Lower leg skin (tissue), 4 donors: ENCODE data around the gene IFI30. TPM values are rescaled to one million over a fixed set of nuclear protein-coding genes. Genes with fewer than 3 reads are reported as not detected.
A peak's percentile ranks its signal among the peaks of the same experiment; 100 is the strongest.

Experiments used
- DNase-seq, 2 donors: peaks; one replicate each; pipeline ENCODE4 v3.0.0-alpha.2; 2019; ENCODE audit warnings: low spot score in 2 of 2
- H3K4me3 ChIP-seq: fragments of 200-600 bp; sonication (generic); 2 replicates; pipeline ENCODE4 v1.5.1; 2017; ENCODE audit warnings: mild to moderate bottlenecking, low read depth; ENCODE audit not compliant: poor library complexity, severe bottlenecking
- POLR2A ChIP-seq, 2 donors: fragments of 450-650 bp; IDR thresholded peaks; one replicate each; pipeline ENCODE4 v1.6.1; 2016 to 2017; ENCODE audit warnings: antibody characterized with exemption in 2 of 2, mild to moderate bottlenecking in 1 of 2, moderate library complexity in 1 of 2
- WGBS, 2 donors: methylation state at CpG; one replicate each; pipeline ENCODE4 v1.1.5; 2018; 5-methylcytosine and 5-hydroxymethylcytosine counted together
- intact Hi-C: fragments of 100-400 bp; cut with DNase I; formaldehyde crosslinking; loops from one replicate; pipeline ENCODE4 v1.15.0; 2023; ENCODE audit warnings: low total_unique reads
- total RNA-seq, 4 donors: library from RNA; depleted of rRNA; stranded (reverse); fragments of >200 nt; gene quantifications; one replicate each; pipeline ENCODE4 v1.1.0, GENCODE V29; 2016
- TF ChIP-seq, protein P1 (sequence below), 3 donors: fragments of 450-650 bp; IDR thresholded peaks; one replicate each; pipeline ENCODE4 v1.5.1; 2016; ENCODE audit warnings: antibody characterized with exemption in 3 of 3, mild to moderate bottlenecking in 3 of 3, moderate library complexity in 2 of 3

Gene IFI30
- total RNA-seq, 4 donors from 2014 or later: 39.1 to 214 (median 98.3) TPM

DNA sequence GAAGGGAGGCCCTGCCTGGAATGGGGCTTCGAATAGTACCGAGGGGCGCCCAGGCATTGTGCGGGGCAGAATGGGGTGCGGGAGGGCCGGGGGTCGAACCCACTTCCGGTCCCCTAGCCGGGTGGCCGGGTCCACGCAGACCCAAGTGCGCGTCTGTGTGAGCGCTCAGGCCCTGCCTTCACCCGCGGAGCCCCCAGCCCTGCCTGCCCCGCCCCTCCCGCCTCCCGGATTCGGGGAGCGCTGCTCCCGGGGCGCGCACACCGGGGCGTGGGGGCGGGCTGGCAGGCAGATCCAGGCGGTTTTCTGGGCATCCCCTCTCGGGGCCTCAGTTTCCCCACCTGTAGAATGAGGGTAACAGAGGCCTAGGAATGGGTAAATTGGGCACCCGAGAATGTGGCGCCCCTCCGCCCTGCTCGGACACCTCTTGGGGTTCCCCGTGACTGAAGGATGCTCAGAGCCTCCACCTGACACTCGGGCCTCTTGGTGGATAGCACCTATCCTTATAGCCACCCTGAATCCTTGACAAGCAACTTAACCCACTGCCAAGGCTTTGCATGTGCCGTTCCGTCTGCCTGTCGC, 20.0 kb upstream of the IFI30 start:
- H3K4me3 ChIP-seq: peak overlapping the region; percentile 76
- no peak for DNase-seq
- intact Hi-C loops: no loop called here
- 1% methylated on average over 20 to 23 of the region's 38 CpGs for WGBS, 2 donors
- TF ChIP-seq, protein P1, sequence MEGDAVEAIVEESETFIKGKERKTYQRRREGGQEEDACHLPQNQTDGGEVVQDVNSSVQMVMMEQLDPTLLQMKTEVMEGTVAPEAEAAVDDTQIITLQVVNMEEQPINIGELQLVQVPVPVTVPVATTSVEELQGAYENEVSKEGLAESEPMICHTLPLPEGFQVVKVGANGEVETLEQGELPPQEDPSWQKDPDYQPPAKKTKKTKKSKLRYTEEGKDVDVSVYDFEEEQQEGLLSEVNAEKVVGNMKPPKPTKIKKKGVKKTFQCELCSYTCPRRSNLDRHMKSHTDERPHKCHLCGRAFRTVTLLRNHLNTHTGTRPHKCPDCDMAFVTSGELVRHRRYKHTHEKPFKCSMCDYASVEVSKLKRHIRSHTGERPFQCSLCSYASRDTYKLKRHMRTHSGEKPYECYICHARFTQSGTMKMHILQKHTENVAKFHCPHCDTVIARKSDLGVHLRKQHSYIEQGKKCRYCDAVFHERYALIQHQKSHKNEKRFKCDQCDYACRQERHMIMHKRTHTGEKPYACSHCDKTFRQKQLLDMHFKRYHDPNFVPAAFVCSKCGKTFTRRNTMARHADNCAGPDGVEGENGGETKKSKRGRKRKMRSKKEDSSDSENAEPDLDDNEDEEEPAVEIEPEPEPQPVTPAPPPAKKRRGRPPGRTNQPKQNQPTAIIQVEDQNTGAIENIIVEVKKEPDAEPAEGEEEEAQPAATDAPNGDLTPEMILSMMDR (IDR thresholded peaks at IDR 0.05): no peak
- no peak for TF ChIP-seq POLR2A (IDR thresholded peaks at IDR 0.05)

DNA sequence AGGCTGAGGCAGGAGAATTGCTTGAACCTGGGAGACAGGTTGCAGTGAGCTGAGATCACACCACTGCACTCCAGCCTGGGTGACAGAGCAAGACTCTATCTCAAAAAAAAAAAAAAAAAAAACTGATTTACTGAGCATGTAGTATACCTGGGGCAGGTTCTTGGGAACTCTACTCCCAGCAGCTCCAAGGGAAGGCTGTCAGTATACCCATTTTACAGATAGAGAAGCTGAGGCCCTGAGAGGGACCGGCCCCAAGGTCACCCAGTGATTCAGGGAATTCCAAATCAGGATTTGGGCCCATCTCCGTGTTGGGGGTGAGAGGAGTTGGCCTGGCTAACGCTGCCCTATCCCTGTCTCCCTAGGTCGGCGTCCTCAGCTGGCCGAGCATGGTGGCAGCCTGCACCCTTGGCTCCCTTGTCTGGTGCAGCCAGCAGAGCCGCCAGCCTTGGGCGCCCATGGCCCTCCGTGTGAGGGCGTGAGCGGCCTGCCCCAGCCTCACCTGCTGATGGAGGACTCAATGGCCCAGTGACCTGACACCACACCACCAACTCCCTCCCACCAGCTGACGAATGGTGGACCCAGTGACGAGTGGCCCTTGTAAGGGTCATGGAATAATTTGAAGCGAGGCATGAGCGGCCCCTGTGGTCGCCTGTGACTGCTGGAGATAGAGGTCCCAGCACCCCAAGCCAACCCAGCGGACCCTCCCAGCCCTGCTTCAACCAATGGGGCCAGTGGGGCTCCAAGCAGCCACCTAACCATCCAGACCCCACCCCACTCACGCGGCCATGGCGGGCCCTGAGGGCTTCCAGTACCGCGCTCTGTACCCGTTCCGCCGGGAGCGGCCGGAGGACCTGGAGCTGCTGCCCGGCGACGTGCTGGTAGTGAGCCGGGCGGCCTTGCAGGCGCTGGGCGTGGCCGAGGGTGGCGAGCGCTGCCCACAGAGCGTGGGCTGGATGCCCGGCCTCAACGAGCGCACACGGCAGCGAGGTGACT, 18.2 kb upstream of the IFI30 start:
- 80 to 90% methylated on average over 25 to 29 of the region's 43 CpGs for WGBS, 2 donors
- DNase-seq: no peak
- intact Hi-C loops: no loop called here
- TF ChIP-seq, protein P1 (IDR thresholded peaks at IDR 0.05): no peak
- TF ChIP-seq POLR2A (IDR thresholded peaks at IDR 0.05): no peak
- no peak overlapping the region for H3K4me3 ChIP-seq

DNA sequence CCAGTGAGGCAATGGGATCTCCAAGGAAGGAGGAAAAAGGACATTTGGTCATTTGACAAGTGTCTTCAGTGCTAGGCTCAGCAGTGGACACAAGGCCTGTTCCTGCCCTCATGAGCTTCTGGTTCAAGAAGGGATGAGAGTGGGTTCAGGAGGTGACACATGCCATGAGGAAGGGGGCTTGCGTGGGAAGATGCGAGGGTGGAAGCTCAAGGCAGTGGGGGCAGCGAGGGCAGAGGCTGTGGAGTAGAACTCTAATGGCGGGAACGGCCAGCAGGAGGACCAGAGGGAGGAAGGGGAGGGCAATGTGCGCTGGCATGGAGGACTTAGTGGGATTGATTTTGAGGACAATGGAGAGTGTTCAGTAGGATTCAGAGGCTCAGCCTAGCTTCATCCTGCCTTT, 17.3 kb upstream of the IFI30 start:
- TF ChIP-seq, protein P1 (IDR thresholded peaks at IDR 0.05): no peak
- no peak for TF ChIP-seq POLR2A (IDR thresholded peaks at IDR 0.05)
- WGBS, 2 donors: 81 to 88% methylated on average over 6 of the region's 6 CpGs
- intact Hi-C loops: no loop called here
- no peak for DNase-seq
- no peak overlapping the region for H3K4me3 ChIP-seq

DNA sequence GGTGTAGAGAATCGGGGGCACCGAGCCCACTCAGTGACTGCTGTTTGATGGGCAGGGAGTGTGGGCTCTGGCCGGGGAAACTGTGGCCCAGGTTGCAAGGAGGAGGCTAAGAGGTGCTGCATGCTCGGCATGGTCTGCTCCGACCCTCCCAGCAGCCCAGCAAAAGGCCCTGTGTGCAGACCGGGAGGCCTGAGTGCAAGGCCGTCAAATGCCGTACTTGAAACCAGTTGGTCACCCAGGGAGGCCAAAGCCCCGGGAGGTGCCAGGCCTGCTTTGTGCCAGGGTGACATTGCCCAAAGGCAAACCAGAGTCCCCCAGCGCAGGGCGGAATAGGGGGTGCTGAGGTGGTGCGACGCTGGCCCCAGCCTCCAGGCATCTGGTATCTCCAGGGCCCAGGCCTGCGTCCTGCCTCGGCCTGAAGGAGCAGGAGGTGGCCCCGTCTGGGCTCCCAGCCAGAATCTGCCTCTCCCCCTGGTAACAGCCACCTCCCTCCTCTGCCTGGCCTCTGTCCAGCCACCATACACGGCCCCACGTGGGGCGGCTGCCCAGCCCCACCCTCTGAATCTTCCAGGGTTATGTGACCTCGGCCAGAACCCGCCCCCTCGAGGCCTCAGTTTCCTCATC, 16.7 kb upstream of the IFI30 start:
- no peak overlapping the region for H3K4me3 ChIP-seq
- intact Hi-C loops: no loop called here
- TF ChIP-seq, protein P1 (IDR thresholded peaks at IDR 0.05): no peak
- no peak for TF ChIP-seq POLR2A (IDR thresholded peaks at IDR 0.05)
- DNase-seq: peak; percentile 71 to 94
- 21 to 30% methylated on average over 21 to 22 of the region's 22 CpGs for WGBS, 2 donors

DNA sequence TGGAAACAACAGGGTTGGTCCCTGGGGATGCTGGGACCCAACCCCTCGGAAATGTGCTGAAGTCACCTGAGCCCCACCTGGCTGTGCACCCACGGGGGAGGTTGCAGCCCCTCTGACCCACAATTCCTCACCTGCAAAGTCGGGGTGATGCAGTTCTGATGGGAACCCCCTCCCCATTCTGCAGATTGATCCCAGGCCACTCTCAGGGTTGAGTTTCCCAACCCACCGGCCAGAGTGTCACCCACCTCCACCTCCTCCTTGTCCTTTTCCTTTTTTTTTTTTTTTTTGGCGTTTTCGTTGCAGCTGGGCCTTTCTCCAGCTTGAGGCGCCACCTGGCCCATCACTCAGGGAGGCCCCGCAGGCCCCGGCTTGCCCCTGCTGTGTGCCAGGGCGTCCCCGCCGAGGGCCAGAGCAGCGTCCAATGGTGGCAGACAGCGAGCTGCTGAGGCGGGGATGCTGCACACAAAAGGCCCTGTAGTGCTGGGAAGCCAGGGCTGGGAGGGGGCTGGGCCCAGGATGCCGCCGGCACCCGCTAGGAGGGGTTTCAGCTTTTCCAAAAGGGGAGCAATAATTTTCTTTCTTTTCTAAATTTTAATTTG, 16.0 kb upstream of the IFI30 start:
- no peak overlapping the region for H3K4me3 ChIP-seq
- TF ChIP-seq, protein P1 (IDR thresholded peaks at IDR 0.05): no peak
- TF ChIP-seq POLR2A (IDR thresholded peaks at IDR 0.05): no peak
- 40 to 45% methylated on average over 18 of the region's 18 CpGs for WGBS, 2 donors
- DNase-seq: no peak
- intact Hi-C loops: no loop called here
